ENCODE measurements around the gene GCLM.

DNA sequence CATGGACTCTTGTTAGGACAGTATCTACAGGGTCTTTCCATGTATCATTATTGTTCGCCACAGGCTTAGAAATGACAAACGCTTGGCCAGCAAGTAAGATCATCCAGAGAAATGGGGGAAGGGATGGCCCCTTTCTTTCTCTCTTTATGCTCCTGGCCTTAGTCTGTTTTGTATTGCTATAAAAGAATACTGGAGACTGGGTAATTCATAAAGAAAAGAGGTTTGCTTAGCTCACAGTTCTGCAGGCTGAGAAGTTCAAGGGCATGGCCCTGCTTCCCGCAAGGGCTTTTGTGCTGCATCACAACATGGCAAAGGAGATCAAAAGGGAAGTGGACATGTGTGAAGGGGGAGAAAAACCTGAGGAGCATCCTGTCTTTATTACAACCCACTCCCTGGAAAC is 71.3 kb downstream of the GCLM start:
- no peak for TF ChIP-seq CTCF (IDR thresholded peaks at IDR 0.05; ENCODE audit: insufficient read depth, low read length, poor library complexity, severe bottlenecking)
- no peak for TF ChIP-seq EZH2phosphoT487 (conservative IDR thresholded peaks at IDR 0.05; ENCODE audit: low read length)

Data from SU-DHL-6 (cell line).